Measurements from ENCODE around the gene KIRREL3.

Gene KIRREL3

GRCh38 chr11:126583594-126584427 lies 416.8 kb downstream of the KIRREL3 start:
- no peak for DNase-seq (ENCODE audit: low spot score)

DNA sequence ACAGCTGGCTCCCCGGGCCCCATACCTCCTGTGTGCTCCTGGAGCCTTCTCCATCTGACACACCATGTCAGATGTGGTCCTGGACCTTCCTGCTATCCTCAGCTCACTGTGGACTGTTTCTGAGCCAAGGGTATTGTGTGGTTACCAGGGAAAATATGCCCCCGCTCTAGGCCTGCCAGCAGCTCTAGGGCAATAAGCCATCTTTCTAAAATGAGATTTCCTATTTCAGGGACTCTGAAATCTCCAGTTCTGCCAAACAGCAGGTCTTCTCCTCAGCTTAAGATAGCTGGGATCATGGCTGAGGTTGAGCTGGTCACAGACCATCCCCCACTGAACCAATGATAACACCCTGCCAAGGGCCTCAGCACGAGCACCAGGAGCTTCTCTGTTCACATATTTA lies 417.5 kb downstream of the KIRREL3 start:
- no peak for DNase-seq (ENCODE audit: low spot score)

- no peak for DNase-seq (ENCODE audit: low spot score)
Observed at GRCh38 chr11:126581871-126582648, 418.5 kb downstream of the KIRREL3 start.

GRCh38 chr11:126578426-126578825 lies 422.1 kb downstream of the KIRREL3 start:
- no peak for DNase-seq (ENCODE audit: low spot score)

DNA sequence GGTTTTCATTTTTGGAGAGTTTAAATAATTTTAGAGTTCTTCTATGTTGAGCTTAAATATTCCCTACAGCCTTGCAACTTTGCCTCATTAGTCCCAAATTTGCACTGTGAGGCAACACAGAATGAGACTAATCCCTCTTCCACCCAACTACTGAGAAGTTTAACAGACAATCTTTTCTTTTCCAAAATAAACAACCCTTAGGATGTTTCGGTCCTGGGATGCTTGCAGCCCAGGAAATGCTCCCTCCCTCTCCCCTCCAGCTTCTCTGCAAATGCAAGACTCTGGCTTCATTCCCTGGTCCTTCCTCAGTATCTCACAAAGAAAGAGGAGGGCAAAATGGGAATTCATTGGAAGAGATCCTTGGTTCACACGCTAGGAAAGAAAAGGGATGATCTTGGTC lies 422.5 kb downstream of the KIRREL3 start:
- DNase-seq (ENCODE audit: low spot score), result no peak

GRCh38 chr11:126575849-126576248 lies 424.7 kb downstream of the KIRREL3 start:
- no peak for DNase-seq (ENCODE audit: low spot score)

GRCh38 chr11:126573325-126573978 lies 427.1 kb downstream of the KIRREL3 start:
- no peak for DNase-seq (ENCODE audit: low spot score)

DNA sequence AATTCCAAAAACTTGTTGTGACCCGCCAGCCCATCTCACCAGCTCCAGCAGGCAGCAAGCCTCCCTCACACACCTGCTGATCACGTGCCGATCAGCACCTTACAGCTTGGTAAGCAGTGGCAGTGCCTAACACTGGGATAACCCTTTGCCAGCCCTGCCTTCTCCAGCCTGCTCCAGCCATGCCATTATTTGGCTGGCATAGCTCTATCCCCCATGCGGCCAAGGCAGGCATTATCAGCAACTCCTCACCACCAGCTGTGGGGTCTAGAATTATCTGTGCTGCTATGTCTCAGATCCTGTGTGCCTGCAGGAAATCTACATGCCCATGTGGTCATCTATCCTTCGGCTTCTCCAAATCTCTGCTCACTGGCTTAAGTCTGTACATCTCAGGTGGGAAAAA lies 430.1 kb downstream of the KIRREL3 start:
- DNase-seq (ENCODE audit: low spot score), result no peak

DNA sequence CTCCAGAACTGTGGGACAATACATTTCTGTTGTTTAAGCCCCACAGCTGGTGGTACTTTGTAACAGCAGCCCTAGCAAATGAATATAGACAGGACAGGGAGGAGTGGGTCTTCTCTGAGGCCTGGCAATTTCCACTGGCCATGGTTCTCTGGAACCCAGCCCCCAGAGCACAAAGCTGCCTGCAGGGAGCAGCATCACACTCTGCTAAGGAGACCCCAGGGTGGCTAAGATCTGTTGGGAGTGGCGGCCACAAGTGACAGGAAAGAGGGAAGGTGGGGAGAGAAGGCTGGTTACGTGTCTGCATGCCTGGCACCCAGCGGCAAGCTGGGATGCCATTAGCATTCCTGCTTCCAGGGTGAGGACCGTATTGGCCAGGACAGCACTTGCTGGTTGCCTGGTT lies 433.2 kb downstream of the KIRREL3 start:
- DNase-seq (ENCODE audit: low spot score), result no peak

DNA sequence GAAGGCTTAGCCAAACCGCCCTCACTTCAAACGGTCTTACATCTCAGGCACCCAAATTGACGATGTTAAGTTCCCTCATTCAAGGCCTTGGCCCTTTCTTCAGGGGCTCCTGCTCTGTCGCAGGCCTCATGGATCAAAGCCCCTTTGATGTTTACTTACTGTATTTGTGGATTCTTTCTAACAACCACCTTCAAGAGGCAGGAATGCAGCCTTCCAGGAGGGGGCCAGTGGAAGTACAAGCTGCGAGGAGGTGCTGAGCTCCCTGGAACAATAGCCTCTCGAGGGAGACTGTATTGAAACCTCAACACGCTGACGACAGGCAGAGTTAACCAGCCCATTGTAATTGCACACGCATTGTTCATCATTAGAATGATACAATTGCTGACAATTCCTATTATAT lies 436.0 kb downstream of the KIRREL3 start:
- no peak for DNase-seq (ENCODE audit: low spot score)

DNA sequence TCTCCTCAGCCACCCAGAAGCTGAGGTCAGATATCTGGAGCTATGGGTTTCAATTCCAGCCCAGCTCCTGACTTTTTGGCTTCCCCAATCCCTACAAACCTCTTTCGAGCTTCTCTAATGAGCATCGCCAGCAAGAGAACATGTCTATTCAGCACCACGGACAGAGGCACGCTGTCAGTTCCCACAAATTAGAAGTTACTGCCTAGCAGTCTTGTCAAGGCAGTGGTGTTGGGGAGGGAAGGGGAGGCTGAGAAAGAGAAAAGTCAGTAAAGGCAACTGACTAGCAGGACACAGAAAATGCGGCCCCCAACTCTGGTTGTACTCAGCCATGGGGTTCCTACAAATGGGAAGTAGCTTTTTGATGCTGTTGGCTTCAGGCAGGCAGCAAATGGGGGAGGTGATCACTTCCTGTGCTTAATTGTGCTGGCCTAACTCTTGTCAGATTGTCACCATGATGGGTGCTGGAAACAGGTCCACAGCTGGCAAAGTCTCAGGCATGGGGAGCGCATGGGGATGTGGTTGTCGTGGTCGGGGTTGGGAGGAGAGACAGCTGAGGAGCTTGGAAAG lies 439.2 kb downstream of the KIRREL3 start:
- DNase-seq (ENCODE audit: low spot score), result no peak

- DNase-seq (ENCODE audit: low spot score), result no peak
Observed at GRCh38 chr11:126560221-126560620, 440.3 kb downstream of the KIRREL3 start.

- no peak for DNase-seq (ENCODE audit: low spot score)
Observed at GRCh38 chr11:126548581-126549550, 451.7 kb downstream of the KIRREL3 start.

- no peak for DNase-seq (ENCODE audit: low spot score)
Observed at GRCh38 chr11:126547691-126548090, 452.9 kb downstream of the KIRREL3 start.

DNA sequence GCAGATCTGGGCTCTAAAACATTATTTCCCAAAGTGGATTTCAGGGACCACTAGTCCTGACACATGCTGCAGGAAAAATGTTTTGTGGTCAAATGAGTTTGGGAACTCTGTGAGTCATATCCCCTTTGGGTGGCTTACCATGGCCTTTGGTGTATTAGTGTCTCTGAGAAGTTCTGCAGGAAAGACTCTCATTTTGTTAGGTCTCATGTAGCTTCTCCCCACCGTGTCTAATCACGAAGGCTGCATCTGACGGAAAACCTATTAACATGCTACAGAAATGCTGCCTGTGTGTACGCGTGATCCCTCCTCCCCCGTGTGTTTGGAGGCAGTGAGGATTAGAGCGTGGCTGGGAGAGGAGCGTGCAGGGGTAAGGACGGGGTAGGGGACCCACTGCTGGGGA lies 453.4 kb downstream of the KIRREL3 start:
- DNase-seq (ENCODE audit: low spot score), result no peak

DNA sequence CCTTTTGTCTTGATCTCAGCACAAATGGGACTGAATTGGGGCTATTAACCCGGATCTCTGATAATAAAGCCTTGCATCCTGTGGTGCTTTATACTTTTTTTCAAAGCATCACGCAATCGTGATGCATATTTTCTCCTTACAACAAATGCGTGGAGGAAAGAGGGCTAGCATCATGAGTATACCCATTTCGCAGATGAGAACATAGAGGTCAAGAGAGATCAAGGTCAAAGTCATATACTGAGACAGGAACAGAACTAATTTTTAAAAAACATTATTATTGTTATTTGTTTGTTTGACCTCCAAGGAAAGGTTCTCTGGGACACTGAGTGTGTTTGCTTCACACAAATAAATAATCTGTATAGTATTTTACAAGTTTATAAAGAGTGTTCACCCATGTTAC lies 453.9 kb downstream of the KIRREL3 start:
- no peak for DNase-seq (ENCODE audit: low spot score)

GRCh38 chr11:126546191-126546590 lies 454.4 kb downstream of the KIRREL3 start:
- no peak for DNase-seq (ENCODE audit: low spot score)

GRCh38 chr11:126545057-126545555 lies 455.5 kb downstream of the KIRREL3 start:
- no peak for DNase-seq (ENCODE audit: low spot score)

DNA sequence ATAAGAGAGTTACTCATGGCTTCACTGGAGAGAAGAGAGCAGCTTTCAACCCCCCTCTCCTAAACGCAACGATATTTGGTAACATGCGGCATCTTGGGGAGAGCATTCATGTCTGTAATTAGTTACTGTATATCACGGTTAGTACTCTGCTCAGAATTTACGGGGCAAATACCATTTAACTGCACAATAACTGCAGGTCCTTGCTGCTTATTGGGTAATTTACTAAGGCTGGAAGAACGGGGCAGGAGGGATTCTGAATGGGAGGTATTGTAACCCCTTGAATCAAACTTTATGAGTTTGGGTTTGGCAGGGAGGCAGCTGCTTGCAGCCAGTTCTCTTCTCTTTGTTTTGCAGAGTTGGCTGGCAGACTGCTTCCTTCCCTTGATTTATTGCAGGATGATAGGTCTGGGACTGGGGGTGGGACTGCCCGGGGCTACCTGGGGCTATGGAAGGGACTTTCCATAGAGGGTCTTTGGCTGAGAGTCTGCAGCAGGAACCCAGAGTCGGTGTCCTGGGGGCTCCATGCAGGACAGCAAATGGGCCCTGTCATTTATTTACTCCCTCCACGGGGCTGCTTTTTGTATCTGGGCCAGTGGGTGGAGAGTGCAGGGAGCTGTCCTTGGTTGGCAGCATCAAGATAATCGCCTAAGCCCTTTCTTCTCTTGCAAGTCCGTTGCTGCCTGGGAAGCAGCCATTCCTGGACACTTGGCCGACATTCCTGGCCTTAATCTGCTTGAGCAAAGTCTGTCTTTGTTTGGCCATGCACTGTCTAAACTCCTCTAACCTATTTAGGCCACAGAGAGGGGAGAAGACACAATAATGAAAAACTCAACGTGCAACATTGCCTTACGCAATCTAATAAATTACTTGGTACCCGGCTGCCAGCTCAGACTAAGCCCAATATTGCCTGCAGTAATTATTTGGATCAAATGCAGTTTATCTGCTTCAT lies 456.2 kb downstream of the KIRREL3 start:
- no peak for DNase-seq (ENCODE audit: low spot score)

DNA sequence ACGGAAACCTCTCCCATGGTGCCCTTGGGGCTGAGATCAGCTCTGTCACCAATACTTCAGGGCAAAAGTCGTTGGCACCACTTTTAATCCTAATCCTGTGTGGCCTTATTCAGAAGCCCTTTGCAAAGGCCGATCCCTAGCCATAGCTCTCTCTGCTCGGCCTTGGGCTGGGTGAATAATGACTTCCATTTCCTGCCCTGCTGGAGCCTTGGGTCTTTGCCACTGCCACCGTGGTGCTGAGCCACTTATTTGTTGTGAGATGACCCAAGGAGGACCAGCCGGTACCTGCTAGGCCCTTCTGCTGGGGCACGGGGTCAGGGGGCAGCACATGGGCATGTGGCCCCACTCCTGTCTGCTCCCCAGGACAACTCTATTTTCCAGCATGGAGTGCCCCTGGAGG lies 456.9 kb downstream of the KIRREL3 start:
- no peak for DNase-seq (ENCODE audit: low spot score)
